Tibial artery (tissue), 4 donors: ENCODE results near the gene LHPP.

Experiments used
- DNase-seq, 2 donors: peaks; one replicate each; pipeline ENCODE4 v3.0.0-alpha.2; 2019
- H3K27ac ChIP-seq, 2 donors: fragments of 200-600 bp; sonication (generic) in 1 of 2; 1 replicate in 1 of 2; 2 replicates in 1 of 2; pipeline ENCODE4 v1.5.1; 2018 to 2019; ENCODE audit warnings: mild to moderate bottlenecking in 1 of 2
- H3K27me3 ChIP-seq, 2 donors: fragments of 200-600 bp; sonication (generic) in 1 of 2; one replicate each; pipeline versions ENCODE4 v1.5.1 to v1.6.0; 2016 to 2019
- H3K36me3 ChIP-seq, 3 donors: fragments of 200-600 bp; sonication (generic) in 2 of 3; one replicate each; pipeline ENCODE4 v1.5.1; 2016 to 2019; ENCODE audit warnings: mild to moderate bottlenecking in 2 of 3
- H3K4me1 ChIP-seq, 4 donors: fragments of 200-600 bp; sonication (generic) in 2 of 4; 1 replicate in 3 of 4; 2 replicates in 1 of 4; pipeline ENCODE4 v1.5.1; 2016 to 2019
- H3K4me3 ChIP-seq, 2 donors: fragments of 200-600 bp; sonication (generic) in 1 of 2; 1 replicate in 1 of 2; 2 replicates in 1 of 2; pipeline ENCODE4 v1.5.1; 2018 to 2019; ENCODE audit warnings: mild to moderate bottlenecking in 2 of 2
- H3K9me3 ChIP-seq, 3 donors: fragments of 200-600 bp; sonication (generic) in 1 of 3; one replicate each; pipeline ENCODE4 v1.5.1; 2016 to 2019
- intact Hi-C: fragments of 100-400 bp; cut with DNase I; formaldehyde crosslinking; loops from one replicate; pipeline ENCODE4 v1.15.0; 2023; ENCODE audit warnings: low total_unique reads
- TF ChIP-seq, protein P1 (sequence below), 2 experiments: fragments of 200-600 bp in 1 of 2; fragments of 450-650 bp in 1 of 2; IDR thresholded peaks; one replicate each; pipeline ENCODE4 v1.5.1; 2017 to 2019; ENCODE audit warnings: antibody characterized with exemption in 2 of 2, mild to moderate bottlenecking in 1 of 2, moderate library complexity in 1 of 2

LHPP gene

DNA sequence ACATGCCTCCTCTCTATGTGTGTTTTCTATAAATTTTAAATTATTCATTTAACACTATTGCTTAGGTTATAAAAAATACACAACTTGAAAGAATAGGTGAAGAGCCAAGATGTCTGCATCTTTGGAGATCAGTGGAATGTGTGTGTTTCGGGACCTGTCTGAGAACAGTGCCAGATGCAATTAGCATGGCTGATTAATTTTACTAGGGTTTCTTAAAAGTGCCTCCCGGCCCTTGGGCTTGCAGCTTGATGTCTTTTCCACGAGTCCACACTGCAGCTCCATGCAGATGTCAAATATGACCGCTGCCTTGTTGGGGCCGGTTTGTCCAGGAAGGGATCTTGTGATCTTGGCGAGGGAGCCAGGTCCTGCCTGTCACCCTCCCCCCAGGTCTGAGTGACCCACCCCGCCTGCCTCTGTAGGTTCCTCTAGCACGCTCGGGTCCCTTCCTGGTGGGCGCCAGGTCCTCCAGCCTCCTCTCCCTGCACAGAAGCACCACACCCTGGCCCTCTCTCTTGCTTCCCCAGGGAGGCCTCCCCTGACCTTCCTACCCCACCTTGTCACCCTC, 20.7 kb downstream of the LHPP start:
- Histone ChIP-seq H3K4me3 (no peak overlapping the region), H3K9me3 (no peaks in the 10 kb centered on the region), H3K27me3 (no peaks in the 10 kb centered on the region), H3K27ac (no peak overlapping the region), H3K4me1 (no peaks in the 10 kb centered on the region), H3K36me3 (no peaks in the 10 kb centered on the region)
- intact Hi-C loops, result no loop called here
- DNase-seq, result no peak
- TF ChIP-seq, protein P1, sequence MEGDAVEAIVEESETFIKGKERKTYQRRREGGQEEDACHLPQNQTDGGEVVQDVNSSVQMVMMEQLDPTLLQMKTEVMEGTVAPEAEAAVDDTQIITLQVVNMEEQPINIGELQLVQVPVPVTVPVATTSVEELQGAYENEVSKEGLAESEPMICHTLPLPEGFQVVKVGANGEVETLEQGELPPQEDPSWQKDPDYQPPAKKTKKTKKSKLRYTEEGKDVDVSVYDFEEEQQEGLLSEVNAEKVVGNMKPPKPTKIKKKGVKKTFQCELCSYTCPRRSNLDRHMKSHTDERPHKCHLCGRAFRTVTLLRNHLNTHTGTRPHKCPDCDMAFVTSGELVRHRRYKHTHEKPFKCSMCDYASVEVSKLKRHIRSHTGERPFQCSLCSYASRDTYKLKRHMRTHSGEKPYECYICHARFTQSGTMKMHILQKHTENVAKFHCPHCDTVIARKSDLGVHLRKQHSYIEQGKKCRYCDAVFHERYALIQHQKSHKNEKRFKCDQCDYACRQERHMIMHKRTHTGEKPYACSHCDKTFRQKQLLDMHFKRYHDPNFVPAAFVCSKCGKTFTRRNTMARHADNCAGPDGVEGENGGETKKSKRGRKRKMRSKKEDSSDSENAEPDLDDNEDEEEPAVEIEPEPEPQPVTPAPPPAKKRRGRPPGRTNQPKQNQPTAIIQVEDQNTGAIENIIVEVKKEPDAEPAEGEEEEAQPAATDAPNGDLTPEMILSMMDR (IDR thresholded peaks at IDR 0.05), result no peak

DNA sequence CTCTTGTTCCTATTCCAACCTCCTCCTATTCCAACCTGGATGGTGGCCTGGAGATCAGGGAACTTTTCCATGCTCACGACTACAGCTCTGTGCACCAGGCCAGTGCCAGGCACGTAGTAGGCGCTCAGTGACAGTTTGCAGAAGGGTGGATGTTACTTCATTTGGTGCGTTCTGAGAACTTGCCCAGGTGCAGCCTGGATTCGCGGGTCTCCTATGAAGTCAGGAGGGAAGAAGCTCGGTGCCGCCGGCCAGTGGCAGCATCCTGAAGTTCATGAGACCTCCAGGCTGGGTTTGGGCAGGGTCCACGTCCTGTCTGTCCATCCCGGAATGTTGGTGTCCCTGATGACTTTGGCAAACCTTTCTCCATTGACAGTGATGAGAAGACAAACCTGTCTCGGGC, 21.3 kb downstream of the LHPP start:
- no peak for DNase-seq
- intact Hi-C loops, result no loop called here
- no peaks in the 10 kb centered on the region for H3K4me1 ChIP-seq
- H3K4me3 ChIP-seq, result no peak overlapping the region
- no peaks in the 10 kb centered on the region for H3K9me3 ChIP-seq
- TF ChIP-seq, protein P1 (IDR thresholded peaks at IDR 0.05), result no peak
- H3K27ac ChIP-seq, result no peak overlapping the region
- no peaks in the 10 kb centered on the region for H3K27me3 ChIP-seq
- no peaks in the 10 kb centered on the region for H3K36me3 ChIP-seq

GRCh38 chr10:124484031-124484430, 22.4 kb downstream of the LHPP start:
- Histone ChIP-seq H3K4me1 (no peaks in the 10 kb centered on the region), H3K9me3 (no peaks in the 10 kb centered on the region), H3K27me3 (no peaks in the 10 kb centered on the region), H3K36me3 (peaks cover 0 to 7% (median 0%) of the 10 kb centered on the region in 3 donors), H3K4me3 (no peak overlapping the region), H3K27ac (no peak overlapping the region)
- no peak for DNase-seq
- TF ChIP-seq, protein P1 (IDR thresholded peaks at IDR 0.05), result no peak
- intact Hi-C loops, result no loop called here

DNA sequence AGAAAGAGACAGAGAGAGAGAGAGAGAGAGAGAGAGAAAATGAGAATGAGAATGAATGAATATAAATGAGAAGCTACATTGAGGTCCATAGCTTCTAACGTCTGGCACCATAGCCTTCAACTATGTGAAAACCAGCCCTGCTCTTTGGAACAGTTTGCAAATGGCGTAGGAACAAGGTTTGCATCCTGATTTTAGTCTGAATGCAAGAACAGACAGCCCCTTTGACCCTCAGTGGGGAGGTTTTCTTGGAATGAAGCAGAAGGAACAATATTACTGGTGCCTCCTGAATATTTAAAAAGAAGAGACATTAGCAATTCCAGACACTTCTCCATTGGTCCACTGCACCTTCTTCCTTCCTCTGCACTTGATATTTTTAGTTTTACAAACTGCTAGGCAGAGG, 23.0 kb downstream of the LHPP start:
- intact Hi-C loops, result no loop called here

DNA sequence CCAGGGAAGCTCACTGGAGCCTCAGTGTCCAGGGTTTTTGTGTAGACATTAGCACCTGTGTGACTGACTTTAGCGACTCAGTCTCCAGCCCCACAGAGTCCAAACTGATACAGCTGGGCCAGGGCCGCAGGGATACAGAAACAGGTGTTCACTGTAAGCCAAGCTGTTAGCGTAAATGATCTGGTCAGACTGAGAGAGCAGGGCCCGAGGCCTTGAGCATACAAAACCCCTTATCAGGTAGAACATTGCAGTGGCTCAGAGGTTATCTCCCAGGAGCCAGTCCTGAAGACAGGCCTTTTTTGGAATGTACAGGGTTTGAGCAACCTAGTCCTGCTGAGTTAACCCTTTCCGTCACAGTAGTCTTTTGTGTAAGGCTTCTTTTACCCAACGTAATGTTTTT, 25.0 kb downstream of the LHPP start:
- TF ChIP-seq, protein P1 (IDR thresholded peaks at IDR 0.05), result no peak
- no peak overlapping the region for H3K27ac ChIP-seq
- peaks cover 0 to 21% (median 3%) of the 10 kb centered on the region in 3 donors for H3K36me3 ChIP-seq
- H3K27me3 ChIP-seq, result no peaks in the 10 kb centered on the region
- no peaks in the 10 kb centered on the region for H3K4me1 ChIP-seq
- no peak overlapping the region for H3K4me3 ChIP-seq
- intact Hi-C loops, result no loop called here
- DNase-seq, result no peak
- H3K9me3 ChIP-seq, result no peaks in the 10 kb centered on the region

More for the DNA sequence above, 23.0 kb downstream of the LHPP start:
- H3K9me3 ChIP-seq, result no peaks in the 10 kb centered on the region
- H3K27me3 ChIP-seq, result no peaks in the 10 kb centered on the region
- no peak overlapping the region for H3K27ac ChIP-seq
- peaks cover 0 to 7% (median 0%) of the 10 kb centered on the region in 3 donors for H3K36me3 ChIP-seq
- TF ChIP-seq, protein P1 (IDR thresholded peaks at IDR 0.05), result no peak
- H3K4me3 ChIP-seq, result no peak overlapping the region
- H3K4me1 ChIP-seq, result no peaks in the 10 kb centered on the region
- no peak for DNase-seq

DNA sequence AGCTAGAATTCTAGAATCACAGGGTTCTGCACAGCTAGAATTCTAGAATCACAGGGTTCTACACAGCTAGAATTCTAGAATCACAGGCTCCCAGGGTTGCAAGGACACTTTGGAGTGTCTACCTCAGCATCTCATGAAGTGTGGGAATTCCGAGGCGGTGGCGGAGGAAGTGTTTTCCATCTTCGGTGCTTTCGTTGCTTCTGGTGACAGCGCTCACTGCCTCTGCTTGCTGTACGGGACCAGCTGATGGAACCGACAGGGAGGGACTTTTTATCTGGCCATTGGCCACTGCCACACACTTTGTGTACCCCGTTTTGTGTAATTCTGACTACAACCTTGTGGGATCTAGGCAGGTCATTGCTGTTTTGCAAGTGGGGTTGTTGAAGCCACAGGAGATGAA, 29.5 kb downstream of the LHPP start:
- H3K36me3 ChIP-seq, result peaks cover 0 to 21% (median 3%) of the 10 kb centered on the region in 3 donors
- no peaks in the 10 kb centered on the region for H3K27me3 ChIP-seq
- no peaks in the 10 kb centered on the region for H3K4me1 ChIP-seq
- DNase-seq, result no peak
- H3K9me3 ChIP-seq, result no peaks in the 10 kb centered on the region
- no peak overlapping the region for H3K4me3 ChIP-seq
- intact Hi-C loops, result no loop called here
- no peak overlapping the region for H3K27ac ChIP-seq
- TF ChIP-seq, protein P1 (IDR thresholded peaks at IDR 0.05), result no peak
